Trophoblast cell (in vitro differentiated cells and primary cell): ENCODE data around the gene FAM120C.

Source experiments
- DNase-seq, 2 donors: peaks; one replicate each; pipeline ENCODE4 v3.0.0-alpha.2; 2016
- H2AFZ ChIP-seq: 2 replicates; pipeline ENCODE4 v1.6.1; 2013; ENCODE audit warnings: low read length, moderate library complexity, mild to moderate bottlenecking; ENCODE audit not compliant: insufficient read depth, poor library complexity
- H2AK5ac ChIP-seq: 2 replicates; pipeline ENCODE4 v1.6.1; 2013; ENCODE audit warnings: mild to moderate bottlenecking, low read length
- H2BK120ac ChIP-seq: 2 replicates; pipeline ENCODE4 v1.6.1; 2013; ENCODE audit warnings: low read length, mild to moderate bottlenecking, moderate library complexity; ENCODE audit not compliant: insufficient read depth, poor library complexity
- H2BK12ac ChIP-seq: 2 replicates; pipeline ENCODE4 v1.6.1; 2013; ENCODE audit warnings: mild to moderate bottlenecking, low read length, moderate library complexity
- H2BK5ac ChIP-seq: 2 replicates; pipeline ENCODE4 v1.6.1; 2013; ENCODE audit warnings: low read length, low read depth, moderate library complexity, mild to moderate bottlenecking; ENCODE audit not compliant: poor library complexity
- H3K14ac ChIP-seq: 2 replicates; pipeline ENCODE4 v1.6.1; 2013; ENCODE audit warnings: mild to moderate bottlenecking, low read length
- H3K18ac ChIP-seq: 2 replicates; pipeline ENCODE4 v1.6.1; 2013; ENCODE audit warnings: mild to moderate bottlenecking, low read length
- H3K23ac ChIP-seq: 2 replicates; pipeline ENCODE4 v1.6.1; 2013; ENCODE audit warnings: low read length
- H3K27ac ChIP-seq: 2 replicates; pipeline ENCODE4 v1.5.1; 2013; ENCODE audit warnings: low read depth, mild to moderate bottlenecking, inconsistent platforms, low read length, moderate library complexity
- H3K27me3 ChIP-seq: 2 replicates; pipeline ENCODE4 v1.6.1; 2013; ENCODE audit warnings: inconsistent platforms, mild to moderate bottlenecking, low read length, moderate library complexity; ENCODE audit not compliant: insufficient read depth
- H3K36me3 ChIP-seq, 2 experiments: 1 replicate in 1 of 2; 2 replicates in 1 of 2; pipeline ENCODE4 v1.6.1; 2013; ENCODE audit warnings: low read length in 2 of 2, mild to moderate bottlenecking in 2 of 2, moderate library complexity in 1 of 2; ENCODE audit not compliant: insufficient read depth in 2 of 2, control insufficient read depth in 1 of 2
- H3K4ac ChIP-seq: 2 replicates; pipeline ENCODE4 v1.6.1; 2013; ENCODE audit warnings: low read depth, mild to moderate bottlenecking, low read length, moderate library complexity
- H3K4me1 ChIP-seq, 2 experiments: 1 replicate in 1 of 2; 2 replicates in 1 of 2; pipeline ENCODE4 v1.6.1; 2013; ENCODE audit warnings: low read length in 2 of 2, mild to moderate bottlenecking in 2 of 2, moderate library complexity in 1 of 2; ENCODE audit not compliant: insufficient read depth in 2 of 2, control insufficient read depth in 1 of 2
- H3K4me2 ChIP-seq: 2 replicates; pipeline ENCODE4 v1.6.1; 2013; ENCODE audit warnings: inconsistent platforms, mild to moderate bottlenecking, low read length, moderate library complexity
- H3K4me3 ChIP-seq: 2 replicates; pipeline ENCODE4 v1.5.1; 2013; ENCODE audit warnings: mild to moderate bottlenecking, low read depth, low read length, inconsistent platforms
- H3K79me1 ChIP-seq: one replicate; pipeline ENCODE4 v1.6.1; 2013; ENCODE audit warnings: low read length
- H3K79me2 ChIP-seq: 2 replicates; pipeline ENCODE4 v1.6.1; 2013; ENCODE audit warnings: low read length, mild to moderate bottlenecking; ENCODE audit not compliant: control insufficient read depth, insufficient read depth, poor library complexity
- H3K9ac ChIP-seq: 2 replicates; pipeline ENCODE4 v1.6.1; 2013; ENCODE audit warnings: mild to moderate bottlenecking, low read length
- H3K9me3 ChIP-seq: 2 replicates; pipeline ENCODE4 v1.6.1; 2013; ENCODE audit warnings: low read depth, mild to moderate bottlenecking, control low read depth, inconsistent platforms, low read length; ENCODE audit not compliant: insufficient read depth
- H4K12ac ChIP-seq: 2 replicates; pipeline ENCODE4 v1.6.1; 2013; ENCODE audit warnings: low read depth, mild to moderate bottlenecking, low read length, moderate library complexity
- H4K8ac ChIP-seq: 2 replicates; pipeline ENCODE4 v1.6.1; 2013; ENCODE audit warnings: low read depth, mild to moderate bottlenecking, low read length, moderate library complexity
- H4K91ac ChIP-seq: one replicate; pipeline ENCODE4 v1.6.1; 2013; ENCODE audit warnings: low read depth, mild to moderate bottlenecking, low read length, moderate library complexity
- WGBS: extraction: QIAGEN DNeasy Blood & Tissue Kit; methylation state at CpG from one replicate; pipeline ENCODE4 v1.1.7; 2013; ENCODE audit warnings: missing lambda C conversion rate; ENCODE audit not compliant: insufficient read length, insufficient coverage; ENCODE audit errors: extremely low coverage; 5-methylcytosine and 5-hydroxymethylcytosine counted together

Gene FAM120C

DNA sequence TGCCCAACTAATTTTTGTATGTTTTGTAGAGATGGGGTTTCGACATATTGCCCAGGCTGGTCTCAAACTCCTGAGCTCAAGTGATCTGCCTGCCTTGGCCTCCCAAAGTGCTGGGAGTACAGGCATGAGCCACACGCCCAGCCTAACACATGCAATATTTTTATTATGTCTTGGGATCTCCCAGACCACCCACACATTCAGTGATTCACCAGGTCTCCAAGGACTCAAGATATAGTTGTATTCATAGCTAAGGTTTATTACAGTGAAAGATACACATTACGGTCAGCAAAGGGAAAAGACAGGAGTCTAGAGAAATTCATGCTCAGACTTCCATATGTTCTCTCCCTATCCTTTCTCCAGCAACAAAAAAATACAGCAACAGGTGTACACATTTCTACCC is 25.5 kb upstream of the FAM120C start:
- H4K12ac ChIP-seq, result no peak overlapping the region
- no peak overlapping the region for H3K18ac ChIP-seq
- no peak for DNase-seq
- no CpG with 5 or more reads among the region's 3 CpGs for WGBS
- no peak overlapping the region for H3K4me2 ChIP-seq
- no peaks in the 10 kb centered on the region for H3K36me3 ChIP-seq
- H3K14ac ChIP-seq, result no peak overlapping the region
- no peak overlapping the region for H2AK5ac ChIP-seq
- no peaks in the 10 kb centered on the region for H3K79me1 ChIP-seq
- H2AFZ ChIP-seq, result no peak overlapping the region
- H3K9ac ChIP-seq, result no peak overlapping the region
- no peak overlapping the region for H2BK12ac ChIP-seq
- H3K9me3 ChIP-seq, result no peaks in the 10 kb centered on the region
- H4K8ac ChIP-seq, result no peak overlapping the region
- no peaks in the 10 kb centered on the region for H3K27me3 ChIP-seq
- H3K79me2 ChIP-seq, result no peaks in the 10 kb centered on the region
- no peak overlapping the region for H3K4ac ChIP-seq
- no peaks in the 10 kb centered on the region for H3K4me1 ChIP-seq
- H4K91ac ChIP-seq, result no peak overlapping the region
- H3K4me3 ChIP-seq, result no peak overlapping the region
- no peak overlapping the region for H2BK5ac ChIP-seq
- no peak overlapping the region for H2BK120ac ChIP-seq
- H3K27ac ChIP-seq, result no peak overlapping the region
- H3K23ac ChIP-seq, result no peak overlapping the region

DNA sequence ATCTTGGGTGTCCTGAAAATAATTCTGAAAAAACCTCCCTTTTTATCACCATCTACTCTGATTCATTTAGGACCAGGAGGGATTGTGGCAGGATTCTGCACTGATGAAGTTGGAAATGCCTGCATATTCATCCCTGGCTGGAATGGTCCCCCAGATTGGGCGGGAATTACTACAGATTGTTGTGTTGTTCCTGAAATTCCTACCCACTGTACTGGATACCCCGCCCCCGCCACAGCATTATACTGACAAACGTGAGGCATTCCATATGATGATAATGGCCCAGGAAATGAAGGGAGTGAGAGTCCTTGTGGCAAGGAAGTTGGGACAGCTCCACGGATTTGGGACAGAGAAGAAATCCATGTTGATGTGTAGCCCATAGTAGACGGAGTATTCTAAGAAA is 15.2 kb upstream of the FAM120C start:
- no peak overlapping the region for H3K18ac ChIP-seq
- no peak overlapping the region for H2AK5ac ChIP-seq
- WGBS, result no CpG with 5 or more reads among the region's 6 CpGs
- H4K8ac ChIP-seq, result no peak overlapping the region
- DNase-seq, result no peak
- no peaks in the 10 kb centered on the region for H3K4me1 ChIP-seq
- no peak overlapping the region for H3K14ac ChIP-seq
- no peak overlapping the region for H3K27ac ChIP-seq
- no peak overlapping the region for H2BK5ac ChIP-seq
- H2BK12ac ChIP-seq, result no peak overlapping the region
- H2AFZ ChIP-seq, result no peak overlapping the region
- no peaks in the 10 kb centered on the region for H3K79me2 ChIP-seq
- H3K79me1 ChIP-seq, result no peaks in the 10 kb centered on the region
- no peak overlapping the region for H3K9ac ChIP-seq
- no peak overlapping the region for H2BK120ac ChIP-seq
- no peak overlapping the region for H3K4me2 ChIP-seq
- no peak overlapping the region for H3K4ac ChIP-seq
- H3K23ac ChIP-seq, result no peak overlapping the region
- no peak overlapping the region for H3K4me3 ChIP-seq
- no peaks in the 10 kb centered on the region for H3K9me3 ChIP-seq
- no peaks in the 10 kb centered on the region for H3K36me3 ChIP-seq
- H4K91ac ChIP-seq, result no peak overlapping the region
- no peaks in the 10 kb centered on the region for H3K27me3 ChIP-seq
- no peak overlapping the region for H4K12ac ChIP-seq

- no peaks in the 10 kb centered on the region for H3K4me1 ChIP-seq
- H3K18ac ChIP-seq, result no peak overlapping the region
- no peaks in the 10 kb centered on the region for H3K79me1 ChIP-seq
- H3K4ac ChIP-seq, result no peak overlapping the region
- no peak overlapping the region for H2BK120ac ChIP-seq
- H3K79me2 ChIP-seq, result no peaks in the 10 kb centered on the region
- DNase-seq, result no peak
- H4K12ac ChIP-seq, result no peak overlapping the region
- H2AFZ ChIP-seq, result no peak overlapping the region
- no peak overlapping the region for H3K27ac ChIP-seq
- H4K91ac ChIP-seq, result no peak overlapping the region
- no peak overlapping the region for H3K23ac ChIP-seq
- H3K36me3 ChIP-seq, result no peaks in the 10 kb centered on the region
- H3K9ac ChIP-seq, result no peak overlapping the region
- no peak overlapping the region for H3K4me2 ChIP-seq
- H2BK12ac ChIP-seq, result no peak overlapping the region
- no peak overlapping the region for H2BK5ac ChIP-seq
- no peak overlapping the region for H3K14ac ChIP-seq
- H3K9me3 ChIP-seq, result no peaks in the 10 kb centered on the region
- no peak overlapping the region for H2AK5ac ChIP-seq
- H3K27me3 ChIP-seq, result no peaks in the 10 kb centered on the region
- no peak overlapping the region for H3K4me3 ChIP-seq
- H4K8ac ChIP-seq, result no peak overlapping the region
These were observed 12.0 kb upstream of the FAM120C start for GRCh38 chrX:54194982-54195588.

DNA sequence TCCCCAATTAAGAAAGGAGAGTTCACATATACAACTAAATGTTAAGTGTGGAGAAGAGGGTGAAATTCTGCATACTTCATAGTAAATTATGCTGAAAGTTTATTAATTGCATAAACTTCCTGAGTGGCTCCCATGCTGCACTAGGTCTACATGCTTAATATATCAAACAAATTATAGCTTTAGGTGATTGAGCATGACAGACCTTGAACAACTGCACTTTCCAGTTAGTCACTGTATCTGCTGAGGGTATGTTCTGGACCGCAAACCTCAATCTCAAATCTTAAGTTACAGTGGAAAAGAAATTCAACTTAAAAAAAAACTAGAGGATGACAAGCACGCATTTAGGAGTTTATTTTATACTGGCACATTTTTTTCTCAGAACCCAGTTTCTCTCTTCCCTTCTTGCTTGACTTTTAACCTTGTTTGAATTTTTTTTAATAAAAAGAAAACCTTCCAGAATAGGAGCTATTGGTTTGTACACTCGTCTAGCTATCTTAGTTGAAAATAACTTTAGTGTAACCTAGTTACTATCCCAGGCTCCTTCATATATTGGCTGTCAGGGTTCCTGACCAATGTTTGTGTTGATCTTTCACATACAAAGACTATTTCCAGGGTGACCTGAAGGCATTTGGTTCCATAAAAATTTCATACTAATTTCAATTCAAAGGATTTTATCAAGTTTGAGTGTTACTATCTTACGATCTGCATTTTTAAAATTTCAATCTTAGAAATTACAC is 10.2 kb upstream of the FAM120C start:
- H2BK12ac ChIP-seq, result no peak overlapping the region
- no peaks in the 10 kb centered on the region for H3K79me1 ChIP-seq
- no peaks in the 10 kb centered on the region for H3K27me3 ChIP-seq
- no peaks in the 10 kb centered on the region for H3K9me3 ChIP-seq
- no peak overlapping the region for H3K4me3 ChIP-seq
- no peaks in the 10 kb centered on the region for H3K36me3 ChIP-seq
- no peak overlapping the region for H4K91ac ChIP-seq
- no peak overlapping the region for H2BK5ac ChIP-seq
- no peak overlapping the region for H3K27ac ChIP-seq
- no peak overlapping the region for H2BK120ac ChIP-seq
- no CpG with 5 or more reads among the region's 4 CpGs for WGBS
- no peak overlapping the region for H3K14ac ChIP-seq
- DNase-seq, result no peak
- H3K4me1 ChIP-seq, result no peaks in the 10 kb centered on the region
- H3K18ac ChIP-seq, result no peak overlapping the region
- H4K8ac ChIP-seq, result no peak overlapping the region
- H3K79me2 ChIP-seq, result no peaks in the 10 kb centered on the region
- no peak overlapping the region for H4K12ac ChIP-seq
- no peak overlapping the region for H3K4me2 ChIP-seq
- H3K9ac ChIP-seq, result no peak overlapping the region
- no peak overlapping the region for H3K23ac ChIP-seq
- H2AFZ ChIP-seq, result no peak overlapping the region
- no peak overlapping the region for H2AK5ac ChIP-seq
- H3K4ac ChIP-seq, result no peak overlapping the region
